Neural crest cell (in vitro differentiated cells): ENCODE measurements around the gene BTF3. TPM values are rescaled to one million over a fixed set of nuclear protein-coding genes. Genes with fewer than 3 reads are reported as not detected.

Source experiments
- DNase-seq: peaks from one replicate; pipeline ENCODE4 v3.0.0; 2021; ENCODE audit warnings: low read depth, mixed read lengths, low spot score
- H3K27ac Mint-ChIP-seq: one replicate; pipeline ENCODE4 v1.8.0; 2021; ENCODE audit warnings: mild to moderate bottlenecking, mixed read lengths; ENCODE audit not compliant: unreplicated experiment
- H3K27me3 Mint-ChIP-seq: 2 replicates; pipeline ENCODE4 v1.8.0; 2021; ENCODE audit warnings: low read depth, mild to moderate bottlenecking, mixed read lengths
- H3K36me3 Mint-ChIP-seq: 2 replicates; pipeline ENCODE4 v1.8.0; 2021; ENCODE audit warnings: low read depth, mild to moderate bottlenecking, mixed read lengths
- H3K4me1 Mint-ChIP-seq: 2 replicates; pipeline ENCODE4 v1.8.0; 2021; ENCODE audit warnings: mixed read lengths
- H3K4me3 Mint-ChIP-seq: one replicate; pipeline ENCODE4 v1.8.0; 2021; ENCODE audit warnings: mild to moderate bottlenecking, mixed read lengths
- H3K9me3 Mint-ChIP-seq: 2 replicates; pipeline ENCODE4 v1.8.0; 2021; ENCODE audit warnings: mixed read lengths
- CTCF ChIP-seq: fragments of 200-600 bp; sonication (generic); conservative IDR thresholded peaks from 2 replicates; pipeline ENCODE4 v1.5.0; 2021; ENCODE audit warnings: antibody characterized with exemption, mild to moderate bottlenecking
- total RNA-seq: library from RNA; stranded (reverse); gene quantifications from 2 replicates; pipeline ENCODE4 v1.2.1, GENCODE V29; 2021

The BTF3 gene
- total RNA-seq, 1 donor from 2014 or later: 589 TPM

DNA sequence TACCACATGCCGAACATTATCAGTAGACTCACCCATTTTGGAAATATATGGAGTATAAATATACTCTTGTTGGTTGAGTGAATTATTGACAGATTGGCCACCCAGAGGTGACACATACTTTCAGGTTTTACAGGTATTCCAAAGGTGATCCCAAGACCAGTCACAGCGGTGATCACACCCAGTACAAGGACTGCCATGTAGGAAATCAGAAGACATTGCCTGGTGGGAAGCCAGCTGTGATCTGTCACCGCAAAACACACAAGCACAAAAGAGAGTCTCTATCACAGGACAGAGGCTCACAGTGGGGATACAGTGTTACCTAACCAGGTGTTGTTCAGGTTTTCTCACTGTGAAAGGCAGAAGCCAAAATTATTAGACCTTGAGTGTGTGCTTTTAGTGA, 15.8 kb downstream of the BTF3 start:
- Mint-ChIP-seq H3K27ac (no peak overlapping the region), H3K9me3 (no peaks in the 10 kb centered on the region), H3K4me1 (no peaks in the 10 kb centered on the region), H3K36me3 (peaks cover 3% of the 10 kb centered on the region), H3K4me3 (no peak overlapping the region), H3K27me3 (no peaks in the 10 kb centered on the region)
- no peak for DNase-seq
- TF ChIP-seq CTCF: no peak

DNA sequence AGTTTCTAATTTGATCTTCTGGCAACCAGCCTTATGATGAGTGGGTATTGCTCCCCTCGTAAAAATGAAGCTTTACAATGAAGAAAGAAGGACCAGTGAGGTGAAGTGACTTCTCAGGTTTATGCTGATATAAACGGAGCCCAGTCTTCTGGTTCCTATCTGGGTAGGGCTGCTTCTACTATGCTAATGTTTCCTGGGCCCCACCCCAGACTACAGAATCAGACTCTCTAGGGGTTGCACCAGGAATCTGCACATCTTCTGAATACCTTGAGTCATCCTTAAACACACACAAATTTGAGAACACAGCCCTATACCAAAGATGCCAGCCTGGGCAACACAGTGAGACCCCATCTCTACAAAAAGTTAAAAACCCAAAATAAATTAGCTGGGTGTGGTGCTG, 16.2 kb downstream of the BTF3 start:
- no peaks in the 10 kb centered on the region for H3K27me3 Mint-ChIP-seq
- H3K27ac Mint-ChIP-seq: no peak overlapping the region
- H3K9me3 Mint-ChIP-seq: no peaks in the 10 kb centered on the region
- no peak for DNase-seq
- no peak for TF ChIP-seq CTCF
- peaks cover 3% of the 10 kb centered on the region for H3K36me3 Mint-ChIP-seq
- no peak overlapping the region for H3K4me3 Mint-ChIP-seq
- H3K4me1 Mint-ChIP-seq: peaks cover 3% of the 10 kb centered on the region

GRCh38 chr5:73515232-73515631, 17.0 kb downstream of the BTF3 start:
- TF ChIP-seq CTCF: no peak
- H3K4me1 Mint-ChIP-seq: peaks cover 8% of the 10 kb centered on the region

GRCh38 chr5:73519531-73520283, 21.5 kb downstream of the BTF3 start:
- Mint-ChIP-seq H3K27ac (no peak overlapping the region), H3K36me3 (no peaks in the 10 kb centered on the region), H3K9me3 (no peaks in the 10 kb centered on the region), H3K4me1 (peaks cover 8% of the 10 kb centered on the region), H3K27me3 (no peaks in the 10 kb centered on the region), H3K4me3 (no peak overlapping the region)
- peak; percentile 63 for DNase-seq
- TF ChIP-seq CTCF: peak; percentile 68

More at GRCh38 chr5:73515232-73515631, 17.0 kb downstream of the BTF3 start:
- no peaks in the 10 kb centered on the region for H3K27me3 Mint-ChIP-seq
- H3K9me3 Mint-ChIP-seq: no peaks in the 10 kb centered on the region
- DNase-seq: no peak
- peaks cover 3% of the 10 kb centered on the region for H3K36me3 Mint-ChIP-seq
- H3K4me3 Mint-ChIP-seq: no peak overlapping the region
- H3K27ac Mint-ChIP-seq: no peak overlapping the region

DNA sequence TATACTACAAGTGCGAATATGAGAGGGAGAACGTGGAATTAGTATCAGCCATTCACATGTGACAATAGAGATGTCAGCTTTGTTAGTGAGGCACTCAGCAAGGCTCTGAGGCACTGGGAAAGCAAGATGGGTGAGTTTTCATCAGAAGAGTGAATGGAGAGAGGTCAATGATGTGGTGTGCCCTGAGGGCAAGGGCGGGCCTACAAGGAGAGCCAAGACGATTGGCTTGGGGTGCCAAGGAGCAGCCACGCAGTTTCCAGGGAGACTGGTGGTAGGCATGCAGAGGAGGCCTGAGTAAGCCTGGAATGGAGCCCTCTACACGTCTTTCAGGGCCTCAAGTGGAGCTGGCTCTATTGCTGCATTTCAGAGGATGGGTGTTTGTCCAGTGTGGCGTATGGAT, 24.7 kb downstream of the BTF3 start:
- Mint-ChIP-seq H3K27me3 (no peaks in the 10 kb centered on the region), H3K9me3 (no peaks in the 10 kb centered on the region), H3K4me3 (no peak overlapping the region), H3K27ac (no peak overlapping the region), H3K36me3 (no peaks in the 10 kb centered on the region), H3K4me1 (peaks cover 8% of the 10 kb centered on the region)
- TF ChIP-seq CTCF: no peak
- DNase-seq: no peak
